ENCODE data around the gene CYP26A1. TPM values are rescaled to one million over a fixed set of nuclear protein-coding genes. Genes with fewer than 3 reads are reported as not detected.
A peak's percentile ranks its signal among the peaks of the same experiment; 100 is the strongest.

The CYP26A1 gene
- total RNA-seq, 4 donors from 2014 or later = 0.89 TPM; not detected in 3

- 94% methylated on average over 3 of the region's 3 CpGs for WGBS
- Histone ChIP-seq H3K4me3 (no peak overlapping the region), H3K27me3 (peaks cover 1% of the 10 kb centered on the region), H3K27ac (no peak overlapping the region), H3K36me3 (no peaks in the 10 kb centered on the region), H3K4me1 (no peaks in the 10 kb centered on the region), H3K9me3 (no peaks in the 10 kb centered on the region)
- no peak for DNase-seq (ENCODE audit: low spot score in 2 of 2)
- TF ChIP-seq POLR2A (IDR thresholded peaks at IDR 0.05) (no peak), CTCF (IDR thresholded peaks at IDR 0.05) (no peak), EP300 (IDR thresholded peaks at IDR 0.05) (no peak), POLR2AphosphoS5 (IDR thresholded peaks at IDR 0.05) (no peak)
Observed at GRCh38 chr10:93054486-93054885, 19.2 kb upstream of the CYP26A1 start.

GRCh38 chr10:93058139-93058538 lies 15.6 kb upstream of the CYP26A1 start:
- DNase-seq (ENCODE audit: low spot score in 2 of 2) = no peak

GRCh38 chr10:93059975-93060886 lies 13.5 kb upstream of the CYP26A1 start, which contains the start of gene CYP26C1:
Gene CYP26C1 (plus strand): TSS chr10:93060798. CDS start chr10:93061264, 466 bp downstream.
- TF ChIP-seq EP300 (IDR thresholded peaks at IDR 0.05) (no peak), POLR2AphosphoS5 (IDR thresholded peaks at IDR 0.05) (no peak), CTCF (IDR thresholded peaks at IDR 0.05) (no peak)
- peaks cover 59% of the 10 kb centered on the region for H3K27me3 ChIP-seq

More at GRCh38 chr10:93058139-93058538, 15.6 kb upstream of the CYP26A1 start:
- WGBS = 98% methylated on average over 3 of the region's 3 CpGs
- H3K4me3 ChIP-seq = no peak overlapping the region
- no peaks in the 10 kb centered on the region for H3K9me3 ChIP-seq
- H3K36me3 ChIP-seq = no peaks in the 10 kb centered on the region
- peaks cover 38% of the 10 kb centered on the region for H3K27me3 ChIP-seq
- TF ChIP-seq EP300 (IDR thresholded peaks at IDR 0.05) = no peak
- TF ChIP-seq POLR2AphosphoS5 (IDR thresholded peaks at IDR 0.05) = no peak
- TF ChIP-seq CTCF (IDR thresholded peaks at IDR 0.05) = no peak
- no peak for TF ChIP-seq POLR2A (IDR thresholded peaks at IDR 0.05)
- H3K27ac ChIP-seq = no peak overlapping the region
- H3K4me1 ChIP-seq = peaks cover 28% of the 10 kb centered on the region

GRCh38 chr10:93060887-93061593 lies 12.7 kb upstream of the CYP26A1 start:
- 22% methylated on average over 17 of the region's 45 CpGs for WGBS
- peaks cover 67% of the 10 kb centered on the region for H3K27me3 ChIP-seq

More at GRCh38 chr10:93059975-93060886, 13.5 kb upstream of the CYP26A1 start, which contains the start of gene CYP26C1:
- 27% methylated on average over 52 of the region's 67 CpGs for WGBS
- DNase-seq (ENCODE audit: low spot score in 2 of 2) = no peak
- peaks cover 29% of the 10 kb centered on the region for H3K4me1 ChIP-seq
- H3K27ac ChIP-seq = no peak within 1 kb of the TSS
- H3K36me3 ChIP-seq = no peaks in the 10 kb centered on the region
- peak within 1 kb of the TSS; percentile 25 for H3K4me3 ChIP-seq
- H3K9me3 ChIP-seq = no peaks in the 10 kb centered on the region

More at GRCh38 chr10:93060887-93061593, 12.7 kb upstream of the CYP26A1 start:
- TF ChIP-seq EP300 (IDR thresholded peaks at IDR 0.05) (no peak), POLR2A (IDR thresholded peaks at IDR 0.05) (no peak), CTCF (IDR thresholded peaks at IDR 0.05) (no peak), POLR2AphosphoS5 (IDR thresholded peaks at IDR 0.05) (no peak)
- Histone ChIP-seq H3K9me3 (no peaks in the 10 kb centered on the region), H3K4me3 (peak overlapping the region; percentile 25), H3K36me3 (no peaks in the 10 kb centered on the region), H3K27ac (no peak overlapping the region), H3K4me1 (peaks cover 33% of the 10 kb centered on the region)
- no peak for DNase-seq (ENCODE audit: low spot score in 2 of 2)

Data from suprapubic skin (tissue), 4 donors.